NCI-H1436 (cell line): ENCODE data around the gene SNTG2.
A peak's percentile ranks its signal among the peaks of the same experiment; 100 is the strongest.
"Not testable (repeated sequence)": the region's sequence is repeated elsewhere in the genome, so short reads cannot be mapped to it uniquely, and the experiment has no call there.

Experiments
- DNase-seq: peaks from one replicate; lab custom pipeline; 2025; lab: John Stamatoyannopoulos, UW

Gene SNTG2

GRCh38 chr2:950080-950966, at the start of gene SNTG2:
TSS of gene SNTG2 (plus strand) at chr2:950849. CDS start at chr2:950997, 148 bp downstream.
- peak; percentile 35 for DNase-seq

- no peak for DNase-seq
Observed at GRCh38 chr2:902584-902983, 48.1 kb upstream of the SNTG2 start.

GRCh38 chr2:903223-903900, 47.3 kb upstream of the SNTG2 start:
- no peak for DNase-seq

- DNase-seq, result no peak
Observed at GRCh38 chr2:904246-905024, 46.2 kb upstream of the SNTG2 start.

GRCh38 chr2:905091-905832, 45.4 kb upstream of the SNTG2 start:
- DNase-seq, result no peak

- no peak for DNase-seq
Observed at GRCh38 chr2:905833-906140, 44.9 kb upstream of the SNTG2 start.

- DNase-seq, result no peak
Observed at GRCh38 chr2:907706-908105, 42.9 kb upstream of the SNTG2 start.

- DNase-seq, result no peak
Observed at GRCh38 chr2:908568-908967, 42.1 kb upstream of the SNTG2 start.

GRCh38 chr2:909764-910379, 40.8 kb upstream of the SNTG2 start:
- not testable (repeated sequence) for DNase-seq

GRCh38 chr2:910698-911097, 40.0 kb upstream of the SNTG2 start:
- no peak for DNase-seq

GRCh38 chr2:915979-916378, 34.7 kb upstream of the SNTG2 start:
- DNase-seq, result no peak

GRCh38 chr2:916935-917334, 33.7 kb upstream of the SNTG2 start:
- no peak for DNase-seq

GRCh38 chr2:919672-920071, 31.0 kb upstream of the SNTG2 start:
- DNase-seq, result no peak

- DNase-seq, result no peak
Observed at GRCh38 chr2:920573-920972, 30.1 kb upstream of the SNTG2 start.

GRCh38 chr2:920999-921398, 29.6 kb upstream of the SNTG2 start:
- no peak for DNase-seq

- no peak for DNase-seq
Observed at GRCh38 chr2:922185-922584, 28.5 kb upstream of the SNTG2 start.

GRCh38 chr2:923832-924601, 26.6 kb upstream of the SNTG2 start:
- DNase-seq, result no peak

- no peak for DNase-seq
Observed at GRCh38 chr2:924701-925100, 25.9 kb upstream of the SNTG2 start.

- DNase-seq, result no peak
Observed at GRCh38 chr2:925309-925708, 25.3 kb upstream of the SNTG2 start.

GRCh38 chr2:925711-926110, 24.9 kb upstream of the SNTG2 start:
- DNase-seq, result no peak

GRCh38 chr2:926259-926793, 24.3 kb upstream of the SNTG2 start:
- DNase-seq, result no peak
